ENCODE results near the gene MPP3.

GRCh38 chr17:43801844-43802243, 31.1 kb downstream of the MPP3 start:
- TF ChIP-seq POLR2AphosphoS5 (IDR thresholded peaks at IDR 0.05) (no peak), CTCF (IDR thresholded peaks at IDR 0.05) (no peak), POLR2A (IDR thresholded peaks at IDR 0.05) (no peak), EP300 (IDR thresholded peaks at IDR 0.05; ENCODE audit: low read depth) (no peak)
